HG02973 (cell line): Measurements from ENCODE around the gene SRPK2.

Experiments used
- ATAC-seq: cut with Tn5 transposase; IDR thresholded peaks from one replicate; pipeline ENCODE4 v1.9.1; 2021; ENCODE audit warnings: moderate library complexity; ENCODE audit not compliant: unreplicated experiment

SRPK2 gene

DNA sequence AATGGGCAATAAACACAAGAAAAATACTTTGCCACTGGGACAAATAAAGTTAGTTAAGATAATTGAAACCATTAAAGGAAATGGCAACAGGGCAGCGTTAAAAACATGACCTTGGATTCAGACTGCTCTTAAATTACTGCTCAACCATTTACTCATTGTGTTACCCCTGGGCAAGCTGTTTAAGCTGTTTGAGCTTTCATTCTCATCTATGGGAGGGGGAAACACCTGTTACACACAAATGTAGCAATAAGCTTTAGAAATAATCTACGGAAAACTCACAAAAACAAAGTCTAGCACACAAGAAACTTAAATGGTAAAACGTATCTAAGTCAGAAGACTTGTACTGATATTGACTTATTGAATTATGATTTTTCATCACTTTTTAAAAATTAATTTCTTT lies 237.6 kb downstream of the SRPK2 start:
- no peak for ATAC-seq

DNA sequence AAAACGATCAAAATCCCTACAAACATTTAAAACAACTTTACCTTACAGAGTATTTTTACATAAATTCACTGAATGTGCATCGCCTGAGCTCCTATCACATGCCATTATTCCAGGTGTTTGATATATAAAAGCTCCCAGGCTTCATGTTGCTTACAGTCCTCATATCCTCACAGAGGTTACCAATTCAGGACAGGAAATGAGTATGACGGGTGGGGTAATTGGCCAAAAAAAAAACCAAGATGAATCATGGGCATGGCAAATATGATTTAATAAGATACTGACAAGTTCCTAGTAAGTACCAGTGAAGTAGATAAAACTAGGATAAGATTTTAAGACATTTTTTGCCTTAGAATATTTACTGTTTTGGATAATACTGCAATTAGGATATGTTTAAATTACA lies 238.9 kb downstream of the SRPK2 start:
- no peak for ATAC-seq

DNA sequence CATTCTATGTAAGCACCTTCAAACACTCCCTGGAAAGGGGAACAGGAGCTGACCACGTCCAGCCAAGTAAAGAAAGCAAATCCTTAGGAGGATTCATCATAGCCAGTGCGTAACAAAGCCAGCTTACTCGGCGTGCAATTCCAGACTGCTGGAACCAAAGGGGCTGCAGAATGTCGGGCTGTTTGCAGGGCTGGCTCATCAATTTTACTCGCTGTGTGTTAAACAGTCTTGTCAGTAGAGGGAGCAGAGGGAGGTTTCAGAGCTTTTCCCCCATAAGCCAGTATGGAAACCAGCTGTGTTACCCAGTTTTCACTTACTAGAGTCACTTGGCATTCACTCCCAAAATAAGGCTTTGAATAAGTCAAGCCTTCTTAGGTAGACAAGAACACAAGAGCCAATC lies 247.7 kb downstream of the SRPK2 start:
- ATAC-seq: no peak

DNA sequence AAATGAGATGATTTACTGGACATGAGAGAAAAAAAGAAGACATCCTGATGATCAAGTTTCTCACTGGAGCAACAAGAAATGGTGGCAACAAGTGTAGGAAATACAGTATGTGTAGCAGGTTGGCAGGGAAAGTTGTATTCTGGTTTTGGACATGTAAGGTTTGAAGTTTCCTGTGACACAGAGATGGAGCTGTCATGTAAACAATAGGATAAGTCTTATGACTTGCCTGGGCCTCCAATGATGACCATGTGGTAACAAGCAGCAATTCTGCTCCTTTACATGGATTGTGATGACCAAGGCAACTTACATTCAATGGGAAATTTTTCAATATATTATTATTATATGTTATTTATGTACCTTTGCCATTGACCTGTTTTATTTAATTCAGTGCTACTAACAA lies 249.3 kb downstream of the SRPK2 start:
- ATAC-seq: no peak

DNA sequence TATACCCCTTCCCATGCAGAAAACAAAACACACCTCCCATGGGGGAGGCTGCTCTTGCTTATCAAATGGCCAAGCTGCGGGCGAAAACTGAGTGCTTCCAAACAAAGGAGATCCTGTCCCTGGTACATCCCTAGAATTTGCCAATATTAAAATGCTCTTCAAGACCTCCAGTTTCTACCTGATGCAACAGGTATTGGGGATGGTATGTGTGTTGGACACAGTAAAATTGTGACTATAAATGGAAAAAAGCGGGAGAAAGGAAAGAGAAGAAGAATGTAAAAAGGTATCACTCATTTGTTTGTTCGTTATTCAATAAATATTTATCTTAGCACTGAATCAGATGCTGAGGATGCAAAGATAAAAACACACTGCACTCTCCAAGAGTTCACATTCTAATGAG lies 250.8 kb downstream of the SRPK2 start:
- ATAC-seq: no peak

DNA sequence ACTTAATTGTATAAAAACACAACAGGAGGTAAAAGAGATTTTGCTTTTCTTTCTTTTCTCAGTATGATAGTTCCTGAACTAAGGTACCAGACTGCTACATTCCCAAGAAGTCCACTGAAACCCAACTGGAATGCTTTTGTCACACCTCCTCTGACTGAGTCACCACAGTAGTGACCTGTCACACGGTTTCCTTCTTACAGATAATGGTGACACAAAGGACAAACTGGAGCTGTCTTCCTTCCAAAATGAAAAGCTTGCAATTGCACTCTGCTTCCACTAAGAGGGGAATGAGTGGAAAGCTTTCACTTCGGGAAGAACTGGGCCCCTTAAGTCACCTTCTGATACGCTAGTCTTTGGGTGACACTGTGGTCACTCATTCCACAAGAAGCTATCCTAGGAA lies 252.5 kb downstream of the SRPK2 start:
- ATAC-seq: no peak

DNA sequence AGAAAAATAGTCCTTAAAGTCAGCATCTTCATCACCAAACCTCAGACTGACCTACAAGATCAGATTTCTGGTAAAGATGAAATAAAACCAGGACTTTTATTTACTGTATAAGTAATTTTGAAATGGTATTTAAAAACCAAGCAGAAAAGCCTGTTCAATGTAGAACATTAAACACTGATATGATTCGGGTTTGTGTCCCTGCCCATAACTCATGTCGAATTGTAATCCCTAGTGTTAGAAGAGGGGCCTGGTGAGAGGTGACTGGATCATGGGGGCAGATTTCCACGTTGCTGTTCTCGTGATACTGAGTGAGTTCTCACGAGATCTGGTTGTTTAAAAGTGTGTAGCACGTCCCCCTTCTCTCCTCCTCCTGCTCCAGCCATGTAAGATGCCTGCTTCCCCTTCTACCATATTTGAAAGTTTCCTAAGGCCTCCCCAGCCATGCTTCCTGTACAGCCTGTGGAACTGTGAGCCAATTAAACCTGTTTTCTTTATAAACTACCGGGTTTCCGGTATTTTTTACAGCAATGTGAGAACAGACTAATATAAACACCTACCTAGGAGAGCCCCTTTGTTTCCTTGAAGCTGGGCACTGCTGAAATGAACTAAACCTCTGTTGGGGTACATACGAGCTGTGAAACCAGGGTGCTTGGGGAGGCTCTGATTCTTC lies 254.6 kb downstream of the SRPK2 start:
- ATAC-seq: no peak

DNA sequence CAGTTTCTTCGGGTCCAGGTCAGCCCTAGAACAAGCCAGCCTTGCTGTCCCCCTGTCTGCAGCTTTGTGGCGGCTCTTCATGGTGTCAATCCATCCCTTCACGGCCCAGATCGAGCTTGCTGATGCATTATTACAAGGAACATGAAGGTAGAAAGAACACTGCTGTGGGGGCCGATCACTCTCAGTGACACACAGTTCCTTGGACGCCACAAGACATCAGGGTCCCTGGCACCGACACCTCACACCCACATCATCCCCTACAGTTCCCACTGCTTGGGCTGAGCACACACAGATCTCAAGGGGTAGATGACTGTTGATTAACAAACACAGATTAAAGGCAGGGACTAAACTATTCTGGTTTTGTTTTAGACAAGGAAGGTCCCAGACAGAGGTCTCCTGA lies 255.4 kb downstream of the SRPK2 start:
- no peak for ATAC-seq

DNA sequence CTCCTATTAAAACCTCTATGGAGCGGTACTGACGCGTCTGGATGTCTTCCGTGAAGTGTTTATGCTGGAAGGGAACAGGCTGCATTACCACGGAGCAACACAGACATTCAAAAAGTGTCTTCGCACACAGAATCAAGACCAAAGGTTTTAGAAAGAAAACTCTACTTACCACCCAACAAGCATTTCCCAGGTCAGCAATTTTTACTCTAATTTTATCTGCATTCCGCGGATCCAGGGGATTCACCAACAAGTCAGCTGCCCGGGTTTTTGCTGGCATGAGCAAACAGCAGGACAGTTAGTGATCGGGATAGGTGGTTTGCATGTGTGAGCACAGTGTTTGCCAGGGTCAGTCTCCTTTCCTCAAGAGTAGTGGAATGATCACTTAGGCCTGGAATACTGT lies 255.9 kb downstream of the SRPK2 start:
- ATAC-seq: no peak

DNA sequence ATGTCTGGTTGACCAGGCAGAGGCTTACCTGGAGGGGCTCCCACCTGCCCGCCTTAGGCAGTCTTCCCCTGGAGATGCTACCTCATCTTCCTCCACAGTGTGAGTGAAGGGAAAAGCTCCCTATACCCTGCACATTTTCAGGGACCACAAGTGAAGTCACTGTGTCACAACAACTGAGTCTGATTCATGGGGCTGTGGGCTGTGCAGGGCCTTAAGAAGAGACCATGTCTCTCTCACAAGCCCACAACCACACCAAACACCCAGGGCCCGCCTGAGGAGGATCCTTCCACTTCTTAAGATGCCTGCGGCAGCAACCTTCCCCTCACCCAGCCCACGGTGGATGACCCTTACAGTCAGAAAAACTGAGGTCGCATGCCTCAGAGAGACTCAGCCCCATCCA lies 256.4 kb downstream of the SRPK2 start:
- ATAC-seq: no peak

DNA sequence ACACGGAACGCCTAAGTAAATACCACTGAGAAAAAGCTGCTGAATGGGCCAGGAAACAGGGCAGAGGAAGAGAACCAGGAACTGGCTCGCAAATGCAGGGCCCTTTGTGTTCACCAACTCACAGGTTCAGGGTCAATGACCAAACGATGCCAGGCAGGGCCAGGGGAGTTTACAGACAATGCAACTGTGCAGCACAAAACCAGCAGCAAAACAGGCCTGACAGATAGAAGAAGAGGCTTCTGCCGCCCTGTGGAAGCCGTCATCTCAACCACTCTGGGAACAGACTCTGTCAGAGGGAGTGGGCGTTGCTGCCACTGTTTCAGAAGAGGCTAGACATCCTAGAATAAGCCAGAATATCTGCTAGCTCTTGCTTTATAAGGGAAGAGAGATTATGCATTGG lies 256.8 kb downstream of the SRPK2 start:
- ATAC-seq: no peak

DNA sequence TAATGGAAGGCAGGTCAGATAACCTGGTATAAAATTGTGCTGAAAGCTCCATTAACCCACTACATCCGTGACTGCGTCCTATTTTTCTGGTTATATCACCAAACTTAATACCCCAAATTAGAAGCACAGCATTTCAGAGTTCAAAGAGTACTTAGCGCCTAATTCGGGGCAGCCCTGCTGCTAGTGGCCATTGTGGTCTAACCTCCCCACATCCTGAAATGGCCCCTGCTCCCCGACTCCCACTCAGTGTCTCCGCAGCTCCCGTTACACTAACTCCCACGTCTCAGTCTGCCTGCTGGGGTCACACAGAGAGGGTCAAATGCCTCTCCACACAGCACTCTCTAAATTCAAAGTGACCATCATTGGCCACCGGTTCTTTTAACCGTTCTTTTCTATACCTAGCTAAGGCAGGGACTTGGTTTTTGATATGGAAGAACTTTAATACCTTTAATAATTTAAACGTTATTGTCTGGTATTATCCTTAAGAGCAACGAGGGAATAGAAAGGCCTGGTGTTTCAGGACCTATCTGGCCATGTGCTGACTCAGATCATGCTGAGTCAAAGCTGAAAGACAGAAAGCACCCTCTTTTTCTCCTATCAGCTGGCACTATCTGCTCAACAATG lies 257.6 kb downstream of the SRPK2 start:
- peak; percentile 62 for ATAC-seq

DNA sequence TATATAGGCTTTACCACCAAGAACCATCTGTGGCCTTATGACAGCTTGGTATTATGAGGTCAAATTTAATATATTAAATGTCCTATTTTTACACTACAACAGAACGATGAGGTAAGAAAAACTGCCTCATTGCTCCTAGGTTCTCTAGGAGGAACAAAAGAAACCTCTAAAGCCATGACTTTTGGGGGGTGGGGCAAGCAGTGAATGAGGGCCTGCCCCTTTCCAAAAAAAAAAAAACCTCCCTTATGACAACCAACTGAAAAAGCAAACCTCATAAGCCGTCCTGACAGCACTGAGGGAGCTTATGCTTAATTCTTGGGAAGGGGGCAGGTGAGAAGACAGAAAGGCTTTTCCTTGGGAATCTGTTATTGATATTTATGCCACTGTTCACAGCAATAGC lies 258.1 kb downstream of the SRPK2 start:
- no peak for ATAC-seq

DNA sequence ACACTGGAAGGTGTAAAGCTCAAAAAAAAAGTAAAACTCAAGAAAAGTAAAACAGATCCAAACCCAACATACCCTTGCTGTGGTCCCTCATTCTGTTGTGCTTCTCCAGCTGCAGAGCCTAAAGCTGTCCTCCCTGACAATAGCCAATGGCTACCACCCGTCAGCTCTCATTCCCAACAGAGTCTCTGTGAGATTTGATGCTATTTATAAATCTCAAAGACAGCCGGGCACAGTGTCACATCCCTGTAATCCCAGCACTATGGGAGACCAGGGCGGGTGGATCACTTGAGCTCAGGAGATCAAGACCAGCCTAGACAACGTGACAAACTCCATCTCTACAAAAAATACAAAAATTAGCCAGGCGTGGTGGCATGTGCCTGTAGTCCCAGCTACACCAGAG lies 258.7 kb downstream of the SRPK2 start:
- no peak for ATAC-seq

DNA sequence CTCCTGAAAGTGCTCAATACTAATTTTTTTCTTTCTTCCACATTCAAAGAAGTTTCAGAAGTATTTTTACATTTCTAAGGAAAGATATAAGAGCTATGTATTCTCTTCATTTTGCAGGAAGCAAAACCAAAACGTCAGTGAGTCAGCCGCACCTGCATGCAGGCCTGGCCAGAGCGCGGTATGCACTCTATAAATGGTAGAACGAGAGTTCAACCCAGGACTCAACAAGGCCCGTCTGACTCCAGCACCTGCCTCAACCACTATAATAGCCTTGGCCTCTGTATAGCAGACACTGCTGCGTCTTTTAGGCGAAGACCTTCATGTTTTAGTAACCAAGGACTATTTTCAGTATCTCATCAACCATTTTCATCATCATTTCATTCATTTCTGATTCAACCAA lies 261.5 kb downstream of the SRPK2 start:
- no peak for ATAC-seq

DNA sequence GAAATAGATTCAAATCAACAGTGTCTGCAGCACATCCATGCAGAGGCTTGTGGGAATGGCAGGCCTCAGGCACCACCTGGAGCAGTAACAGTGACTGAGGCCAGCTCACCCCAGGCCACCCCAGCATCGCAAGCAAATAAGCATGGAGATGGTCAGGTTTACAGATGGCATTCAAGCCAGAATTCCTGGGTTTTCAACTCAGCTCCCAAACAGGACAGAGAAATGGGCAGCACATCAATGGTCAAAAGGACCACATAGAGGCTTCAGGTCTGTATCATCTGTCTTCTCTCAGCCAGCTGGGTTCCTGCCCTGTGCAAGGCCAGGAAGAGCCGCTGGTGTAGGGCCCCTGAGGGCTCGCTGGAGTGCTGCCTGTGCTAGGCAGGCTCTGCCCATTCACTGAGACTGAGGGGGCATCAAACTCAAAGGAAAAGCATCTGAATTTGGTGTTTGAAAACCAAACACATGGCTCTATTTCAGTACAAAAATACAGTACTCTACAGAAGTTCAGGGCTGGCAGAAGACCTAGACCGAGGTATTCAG lies 262.2 kb downstream of the SRPK2 start:
- ATAC-seq: no peak

DNA sequence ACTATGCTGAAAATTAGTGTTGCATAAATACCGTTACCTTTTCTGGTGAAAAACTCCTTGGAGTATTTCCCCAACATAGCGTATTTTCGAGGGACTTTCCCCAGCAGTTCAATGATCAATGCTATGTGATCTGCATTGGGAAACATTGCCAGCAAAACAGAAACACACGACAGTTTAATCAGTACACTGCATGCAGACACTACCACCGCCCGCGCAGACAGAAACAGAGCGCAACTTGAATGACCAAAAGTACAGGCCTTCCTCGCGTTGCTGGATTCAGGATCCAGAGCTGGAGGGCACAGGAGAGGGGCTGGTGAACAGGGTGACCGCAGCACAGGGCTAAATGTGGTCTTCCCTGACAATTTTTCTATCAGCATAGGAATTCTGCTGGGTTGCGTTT lies 263.0 kb downstream of the SRPK2 start:
- ATAC-seq: no peak

DNA sequence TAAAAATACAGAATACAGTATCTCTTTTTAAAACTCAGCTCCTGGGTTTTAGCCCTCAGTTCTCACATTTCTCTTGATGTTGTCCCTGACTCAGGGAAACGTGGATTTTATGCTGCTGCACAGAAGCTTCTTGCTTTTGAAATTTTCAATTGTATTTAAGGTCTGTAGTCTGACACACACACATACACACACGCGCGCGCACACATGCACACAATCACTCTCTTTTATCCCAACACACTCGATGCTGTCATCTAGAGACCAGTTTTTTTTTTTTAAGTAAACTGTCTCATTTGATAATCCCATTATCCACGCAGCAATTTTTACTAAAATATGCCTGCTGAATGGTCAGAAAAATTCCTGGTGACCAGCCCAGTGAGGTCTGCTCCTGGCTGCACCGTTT lies 266.1 kb downstream of the SRPK2 start:
- no peak for ATAC-seq

DNA sequence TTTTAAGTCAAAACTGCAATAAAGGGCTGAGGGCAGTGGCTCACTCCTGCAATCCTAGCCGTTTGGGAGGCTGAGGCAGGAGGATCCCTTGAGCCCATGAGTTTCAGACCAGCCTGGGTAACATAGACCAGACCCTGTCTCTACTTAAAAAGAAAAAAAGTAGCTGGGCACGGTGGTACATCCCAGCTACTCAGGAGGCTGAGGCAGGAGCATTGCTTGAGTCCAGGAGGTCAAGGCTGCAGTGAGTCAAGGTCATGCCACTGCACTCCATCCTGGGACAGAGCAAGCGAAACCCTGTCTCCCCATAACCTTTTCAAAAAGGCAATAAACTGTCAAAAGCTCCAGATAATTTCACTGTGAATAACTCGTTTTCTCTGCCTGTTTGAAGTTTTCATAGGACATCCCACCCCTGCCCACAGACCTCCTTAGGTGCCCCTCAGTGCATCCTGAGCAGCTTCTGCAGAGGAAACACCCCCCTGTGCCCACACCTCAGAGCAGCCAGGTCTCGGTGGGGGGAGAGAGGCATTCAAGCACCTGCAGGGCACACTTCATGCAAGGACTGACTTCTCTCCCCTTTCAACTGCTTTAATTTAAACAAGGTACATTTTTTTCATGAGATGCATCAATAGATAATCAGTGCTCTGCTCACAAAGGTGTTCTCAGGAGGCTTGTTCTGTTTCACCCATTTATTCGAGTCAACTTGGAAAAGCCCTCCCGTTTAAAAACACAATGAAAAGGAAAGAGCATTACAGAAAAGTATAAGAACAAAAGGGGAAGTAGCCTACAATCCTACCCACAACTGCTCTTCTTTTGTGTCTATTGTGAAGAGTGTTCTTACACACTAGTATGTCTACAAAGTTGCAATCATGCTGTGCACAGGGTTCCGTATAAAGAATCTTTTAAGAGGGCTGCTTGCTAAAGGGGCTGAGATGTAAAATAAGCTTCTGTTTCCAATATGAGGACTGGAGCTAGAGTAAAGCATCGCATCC lies 269.8 kb downstream of the SRPK2 start:
- no peak for ATAC-seq

DNA sequence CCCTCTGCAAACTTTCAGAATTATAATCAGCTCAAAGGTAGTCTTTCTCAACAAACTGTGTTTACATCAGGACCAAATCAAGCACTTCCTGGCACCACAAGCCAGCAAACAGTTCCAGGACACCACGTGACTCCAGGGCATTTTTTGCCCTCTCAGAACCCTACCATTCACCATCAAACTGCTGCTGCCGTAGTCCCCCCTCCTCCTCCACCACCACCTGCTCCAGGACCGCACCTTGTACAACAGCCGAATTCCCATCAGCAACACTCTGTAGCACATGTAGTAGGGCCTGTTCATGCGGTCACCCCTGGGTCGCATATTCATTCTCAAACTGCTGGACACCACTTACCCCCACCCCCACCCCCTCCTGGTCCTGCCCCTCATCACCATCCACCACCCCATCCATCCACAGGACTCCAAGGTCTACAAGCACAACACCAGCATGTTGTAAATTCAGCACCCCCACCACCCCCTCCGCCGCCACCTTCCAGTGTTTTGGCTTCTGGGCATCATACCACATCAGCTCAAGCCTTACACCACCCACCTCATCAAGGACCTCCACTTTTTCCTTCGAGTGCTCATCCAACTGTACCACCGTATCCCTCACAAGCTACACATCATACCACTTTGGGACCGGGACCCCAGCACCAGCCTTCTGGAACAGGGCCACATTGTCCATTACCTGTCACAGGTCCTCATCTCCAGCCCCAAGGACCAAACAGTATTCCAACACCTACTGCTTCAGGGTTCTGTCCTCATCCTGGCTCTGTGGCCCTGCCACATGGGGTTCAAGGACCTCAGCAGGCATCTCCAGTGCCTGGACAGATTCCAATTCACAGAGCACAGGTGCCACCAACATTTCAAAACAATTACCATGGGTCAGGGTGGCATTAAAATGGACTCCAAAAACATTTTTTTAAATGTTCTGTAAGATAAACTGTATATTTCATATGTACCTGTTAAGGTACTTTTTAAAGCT lies 276.0 kb downstream of the SRPK2 start:
- no peak for ATAC-seq
